ENCODE data around the gene CELA1.

Gene CELA1

GRCh38 chr12:51364001-51364400 lies 17.5 kb upstream of the CELA1 start:
- Histone ChIP-seq H3K79me2 (ENCODE audit: control insufficient read depth, insufficient read depth, low read length) (no peaks in the 10 kb centered on the region), H3K79me1 (ENCODE audit: low read length) (no peaks in the 10 kb centered on the region), H3K9ac (ENCODE audit: low read length) (no peak overlapping the region), H3K27ac (ENCODE audit: low read depth, low read length) (no peak overlapping the region), H3K4me2 (ENCODE audit: low read length) (no peak overlapping the region), H3K18ac (ENCODE audit: low read length) (no peak overlapping the region), H3K36me3 (ENCODE audit: control insufficient read depth, insufficient read depth, low read length) (no peaks in the 10 kb centered on the region), H2AK5ac (ENCODE audit: low read length) (no peak overlapping the region), H3K4me3 (ENCODE audit: low read length) (no peak overlapping the region), H2BK120ac (ENCODE audit: low read depth, low read length) (no peak overlapping the region), H4K5ac (ENCODE audit: low read length) (no peak overlapping the region), H2BK15ac (replicated peaks; ENCODE audit: low read depth) (no peak overlapping the region), H3K4ac (ENCODE audit: low read depth, low read length) (no peak overlapping the region), H3K27me3 (ENCODE audit: insufficient read depth, low read length, poor library complexity) (no peaks in the 10 kb centered on the region), H3K4me1 (ENCODE audit: control insufficient read depth, low read depth, low read length) (no peaks in the 10 kb centered on the region), H3K56ac (ENCODE audit: low read length) (no peak overlapping the region), H2BK5ac (ENCODE audit: low read length) (no peak overlapping the region), H4K8ac (ENCODE audit: low read depth, low read length) (no peak overlapping the region), H3K23ac (ENCODE audit: low read length) (no peak overlapping the region)
- WGBS (ENCODE audit: extremely low coverage, insufficient coverage, low lambda C conversion rate): no CpG with 5 or more reads among the region's 11 CpGs
- DNase-seq: no peak

GRCh38 chr12:51362747-51363342 lies 16.4 kb upstream of the CELA1 start:
- no peak overlapping the region for H2BK120ac ChIP-seq (ENCODE audit: low read depth, low read length)
- H3K79me2 ChIP-seq (ENCODE audit: control insufficient read depth, insufficient read depth, low read length): no peaks in the 10 kb centered on the region
- no peak overlapping the region for H3K9ac ChIP-seq (ENCODE audit: low read length)
- H3K27me3 ChIP-seq (ENCODE audit: insufficient read depth, low read length, poor library complexity): no peaks in the 10 kb centered on the region
- no peaks in the 10 kb centered on the region for H3K4me1 ChIP-seq (ENCODE audit: control insufficient read depth, low read depth, low read length)
- no peak overlapping the region for H3K4ac ChIP-seq (ENCODE audit: low read depth, low read length)
- no peak overlapping the region for H3K56ac ChIP-seq (ENCODE audit: low read length)
- no peak for DNase-seq
- H4K8ac ChIP-seq (ENCODE audit: low read depth, low read length): no peak overlapping the region
- H4K5ac ChIP-seq (ENCODE audit: low read length): no peak overlapping the region
- no peak overlapping the region for H2BK5ac ChIP-seq (ENCODE audit: low read length)
- H2AK5ac ChIP-seq (ENCODE audit: low read length): no peak overlapping the region
- H3K4me2 ChIP-seq (ENCODE audit: low read length): no peak overlapping the region
- WGBS (ENCODE audit: extremely low coverage, insufficient coverage, low lambda C conversion rate): no CpG with 5 or more reads among the region's 2 CpGs
- H3K18ac ChIP-seq (ENCODE audit: low read length): no peak overlapping the region
- no peaks in the 10 kb centered on the region for H3K79me1 ChIP-seq (ENCODE audit: low read length)
- H3K23ac ChIP-seq (ENCODE audit: low read length): no peak overlapping the region
- no peak overlapping the region for H2BK15ac ChIP-seq (replicated peaks; ENCODE audit: low read depth)
- H3K36me3 ChIP-seq (ENCODE audit: control insufficient read depth, insufficient read depth, low read length): no peaks in the 10 kb centered on the region
- H3K27ac ChIP-seq (ENCODE audit: low read depth, low read length): no peak overlapping the region
- no peak overlapping the region for H3K4me3 ChIP-seq (ENCODE audit: low read length)

GRCh38 chr12:51362307-51362706 lies 15.8 kb upstream of the CELA1 start:
- no CpG with 5 or more reads among the region's 6 CpGs for WGBS (ENCODE audit: extremely low coverage, insufficient coverage, low lambda C conversion rate)
- Histone ChIP-seq H2AK5ac (ENCODE audit: low read length) (no peak overlapping the region), H2BK15ac (replicated peaks; ENCODE audit: low read depth) (no peak overlapping the region), H3K36me3 (ENCODE audit: control insufficient read depth, insufficient read depth, low read length) (no peaks in the 10 kb centered on the region), H3K4me2 (ENCODE audit: low read length) (no peak overlapping the region), H4K8ac (ENCODE audit: low read depth, low read length) (no peak overlapping the region), H3K79me2 (ENCODE audit: control insufficient read depth, insufficient read depth, low read length) (no peaks in the 10 kb centered on the region), H3K79me1 (ENCODE audit: low read length) (no peaks in the 10 kb centered on the region), H4K5ac (ENCODE audit: low read length) (no peak overlapping the region), H3K27ac (ENCODE audit: low read depth, low read length) (no peak overlapping the region), H2BK120ac (ENCODE audit: low read depth, low read length) (no peak overlapping the region), H3K4ac (ENCODE audit: low read depth, low read length) (no peak overlapping the region), H3K4me1 (ENCODE audit: control insufficient read depth, low read depth, low read length) (no peaks in the 10 kb centered on the region), H3K27me3 (ENCODE audit: insufficient read depth, low read length, poor library complexity) (no peaks in the 10 kb centered on the region), H3K18ac (ENCODE audit: low read length) (no peak overlapping the region), H3K4me3 (ENCODE audit: low read length) (no peak overlapping the region), H3K56ac (ENCODE audit: low read length) (no peak overlapping the region), H3K23ac (ENCODE audit: low read length) (no peak overlapping the region), H3K9ac (ENCODE audit: low read length) (no peak overlapping the region), H2BK5ac (ENCODE audit: low read length) (no peak overlapping the region)
- DNase-seq: no peak

- no peaks in the 10 kb centered on the region for H3K79me1 ChIP-seq (ENCODE audit: low read length)
- H2BK15ac ChIP-seq (replicated peaks; ENCODE audit: low read depth): no peak overlapping the region
- H3K9ac ChIP-seq (ENCODE audit: low read length): no peak overlapping the region
- no peaks in the 10 kb centered on the region for H3K36me3 ChIP-seq (ENCODE audit: control insufficient read depth, insufficient read depth, low read length)
- H2BK120ac ChIP-seq (ENCODE audit: low read depth, low read length): no peak overlapping the region
- H3K4me1 ChIP-seq (ENCODE audit: control insufficient read depth, low read depth, low read length): no peaks in the 10 kb centered on the region
- no peaks in the 10 kb centered on the region for H3K27me3 ChIP-seq (ENCODE audit: insufficient read depth, low read length, poor library complexity)
- DNase-seq: no peak
- no peak overlapping the region for H2BK5ac ChIP-seq (ENCODE audit: low read length)
- no peak overlapping the region for H3K4me2 ChIP-seq (ENCODE audit: low read length)
- H4K5ac ChIP-seq (ENCODE audit: low read length): no peak overlapping the region
- no peak overlapping the region for H3K18ac ChIP-seq (ENCODE audit: low read length)
- H3K56ac ChIP-seq (ENCODE audit: low read length): no peak overlapping the region
- no CpG with 5 or more reads among the region's 8 CpGs for WGBS (ENCODE audit: extremely low coverage, insufficient coverage, low lambda C conversion rate)
- no peak overlapping the region for H4K8ac ChIP-seq (ENCODE audit: low read depth, low read length)
- no peak overlapping the region for H3K4me3 ChIP-seq (ENCODE audit: low read length)
- no peaks in the 10 kb centered on the region for H3K79me2 ChIP-seq (ENCODE audit: control insufficient read depth, insufficient read depth, low read length)
- no peak overlapping the region for H3K23ac ChIP-seq (ENCODE audit: low read length)
- no peak overlapping the region for H3K27ac ChIP-seq (ENCODE audit: low read depth, low read length)
- no peak overlapping the region for H3K4ac ChIP-seq (ENCODE audit: low read depth, low read length)
- no peak overlapping the region for H2AK5ac ChIP-seq (ENCODE audit: low read length)
Measured at GRCh38 chr12:51361161-51362016, 14.9 kb upstream of the CELA1 start.

DNA sequence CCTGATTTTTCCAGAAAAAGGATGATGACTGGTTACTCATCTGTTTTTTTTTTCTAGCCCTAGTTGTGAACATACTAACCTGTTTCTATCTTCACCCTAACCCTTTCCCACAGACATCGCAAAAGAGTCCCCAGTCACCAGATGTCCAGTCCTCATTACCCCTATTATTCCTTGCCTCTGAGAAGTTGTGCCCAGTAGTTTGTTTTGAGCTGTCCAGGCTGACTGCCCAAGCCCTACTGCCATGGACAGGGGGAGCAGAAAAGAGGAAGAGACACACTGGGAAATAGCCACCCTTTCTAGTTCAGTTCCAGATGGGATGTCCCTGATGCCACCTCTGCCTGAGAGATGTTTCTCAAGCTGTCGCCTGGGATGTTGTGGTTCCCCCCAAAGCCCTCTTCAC lies 13.8 kb upstream of the CELA1 start:
- no peak overlapping the region for H2BK15ac ChIP-seq (replicated peaks; ENCODE audit: low read depth)
- no peak overlapping the region for H3K18ac ChIP-seq (ENCODE audit: low read length)
- no peak overlapping the region for H3K4me2 ChIP-seq (ENCODE audit: low read length)
- no peak overlapping the region for H2BK5ac ChIP-seq (ENCODE audit: low read length)
- no peak overlapping the region for H4K8ac ChIP-seq (ENCODE audit: low read depth, low read length)
- no peak overlapping the region for H3K23ac ChIP-seq (ENCODE audit: low read length)
- no peaks in the 10 kb centered on the region for H3K79me1 ChIP-seq (ENCODE audit: low read length)
- no peak overlapping the region for H4K5ac ChIP-seq (ENCODE audit: low read length)
- H3K4ac ChIP-seq (ENCODE audit: low read depth, low read length): no peak overlapping the region
- H3K4me1 ChIP-seq (ENCODE audit: control insufficient read depth, low read depth, low read length): no peaks in the 10 kb centered on the region
- H3K27ac ChIP-seq (ENCODE audit: low read depth, low read length): no peak overlapping the region
- no peak for DNase-seq
- H3K56ac ChIP-seq (ENCODE audit: low read length): no peak overlapping the region
- H3K4me3 ChIP-seq (ENCODE audit: low read length): no peak overlapping the region
- WGBS (ENCODE audit: extremely low coverage, insufficient coverage, low lambda C conversion rate): no CpG with 5 or more reads among the region's 2 CpGs
- H2BK120ac ChIP-seq (ENCODE audit: low read depth, low read length): no peak overlapping the region
- no peaks in the 10 kb centered on the region for H3K36me3 ChIP-seq (ENCODE audit: control insufficient read depth, insufficient read depth, low read length)
- H2AK5ac ChIP-seq (ENCODE audit: low read length): no peak overlapping the region
- no peak overlapping the region for H3K9ac ChIP-seq (ENCODE audit: low read length)
- no peaks in the 10 kb centered on the region for H3K27me3 ChIP-seq (ENCODE audit: insufficient read depth, low read length, poor library complexity)
- no peaks in the 10 kb centered on the region for H3K79me2 ChIP-seq (ENCODE audit: control insufficient read depth, insufficient read depth, low read length)

Data from mesendoderm (in vitro differentiated cells).